Motor neuron (in vitro differentiated cells): Measurements from ENCODE around the gene HSD17B8. TPM values are rescaled to one million over a fixed set of nuclear protein-coding genes. Genes with fewer than 3 reads are reported as not detected.

Source experiments
- ATAC-seq, 8 experiments: fragments of 200-7000 bp; cut with Tn5 transposase; replicated peaks in 6 of 8; 2 replicates each; pipeline ENCODE4 v1.8.0; 2021; ENCODE audit warnings: mild to moderate bottlenecking in 8 of 8, moderate library complexity in 8 of 8
- H3K27ac ChIP-seq, 2 donors: fragments of 250-450 bp; sonication (Bioruptor Pico); 2 replicates each; pipeline ENCODE4 v1.9.0; 2021; ENCODE audit warnings: antibody characterized with exemption in 2 of 2, mild to moderate bottlenecking in 2 of 2, moderate library complexity in 1 of 2
- H3K4me1 ChIP-seq, 2 donors: fragments of 250-450 bp; sonication (Bioruptor Pico); replicated peaks in 1 of 2; 2 replicates each; pipeline ENCODE4 v1.6.1; 2021; ENCODE audit warnings: antibody characterized with exemption in 2 of 2, mild to moderate bottlenecking in 2 of 2, moderate library complexity in 1 of 2
- H3K4me3 ChIP-seq, 5 donors: fragments of 250-450 bp; sonication (Bioruptor Pico); 2 replicates each; pipeline ENCODE4 v1.9.0; 2021; ENCODE audit warnings: antibody characterized with exemption in 5 of 5, mild to moderate bottlenecking in 5 of 5, moderate library complexity in 4 of 5
- WGBS, 10 experiments: fragments of 450-650 bp; shearing (Covaris generic); methylation state at CpG; one replicate each; pipeline ENCODE4 v1.0.0; 2022; 5-methylcytosine and 5-hydroxymethylcytosine counted together
- in situ Hi-C, 9 experiments: fragments of 400-800 bp; cut with MboI; loops; one replicate each; pipeline ENCODE4 v1.15.0; 2021; ENCODE audit warnings: low sequenced_read_pairs in 9 of 9, low pct_unique_long_range_greater_than_20kb in 2 of 9; ENCODE audit not compliant: unreplicated experiment in 9 of 9
- total RNA-seq, 8 experiments: library from RNA; unstranded; fragments of 300-600 nt; gene quantifications; 2 replicates each; pipeline versions ENCODE4 v1.2.3 to v1.2.4, GENCODE V29; 2022

The HSD17B8 gene
- total RNA-seq, 8 experiments from 2014 or later: 8.7 to 26.6 (median 9.9) TPM

- Histone ChIP-seq H3K4me3 (no peak overlapping the region), H3K4me1 (peaks cover 0 to 6% of the 10 kb centered on the region in 2 donors), H3K27ac (no peak overlapping the region)
- in situ Hi-C loops: loop anchor here in 1 of 9 experiments (5.0 kb wide), 1 partner anchor 80 kb away; no protein-coding TSS in a partner anchor
- no peak for ATAC-seq
- 80 to 83% methylated on average over 1 to 4 of the region's 7 CpGs; no CpG with 5 or more reads in 8 of the 10 experiments for WGBS, 10 experiments
Observed at GRCh38 chr6:33166811-33167210, 37.6 kb upstream of the HSD17B8 start.

GRCh38 chr6:33167374-33168283 lies 36.8 kb upstream of the HSD17B8 start:
- Histone ChIP-seq H3K4me1 (no peaks in the 10 kb centered on the region), H3K4me3 (no peak overlapping the region), H3K27ac (no peak overlapping the region)
- no peak for ATAC-seq
- in situ Hi-C loops: loop anchor here in 1 of 9 experiments (5.0 kb wide), 1 partner anchor 80 kb away; no protein-coding TSS in a partner anchor
- WGBS, 10 experiments: 35 to 83% (median 78%) methylated on average over 1 to 5 of the region's 19 CpGs; no CpG with 5 or more reads in 5 of the 10 experiments

GRCh38 chr6:33168284-33168601 lies 36.2 kb upstream of the HSD17B8 start:
- Histone ChIP-seq H3K4me3 (no peak overlapping the region), H3K27ac (no peak overlapping the region), H3K4me1 (no peaks in the 10 kb centered on the region)
- in situ Hi-C loops: loop anchor here in 1 of 9 experiments (5.0 kb wide), 1 partner anchor 79 kb away; no protein-coding TSS in a partner anchor
- 33 to 100% (median 66%) methylated on average over 2 to 4 of the region's 6 CpGs; no CpG with 5 or more reads in 5 of the 10 experiments for WGBS, 10 experiments
- ATAC-seq: no peak

GRCh38 chr6:33168639-33169038 lies 35.8 kb upstream of the HSD17B8 start:
- Histone ChIP-seq H3K4me3 (no peak overlapping the region), H3K4me1 (no peaks in the 10 kb centered on the region), H3K27ac (no peak overlapping the region)
- ATAC-seq: no peak
- in situ Hi-C loops: loop anchor here in 1 of 9 experiments (5.0 kb wide), 1 partner anchor 79 kb away; no protein-coding TSS in a partner anchor
- WGBS, 10 experiments: no CpG with 5 or more reads among the region's 5 CpGs

GRCh38 chr6:33169291-33170175 lies 34.9 kb upstream of the HSD17B8 start:
- Histone ChIP-seq H3K4me1 (no peaks in the 10 kb centered on the region), H3K27ac (no peak overlapping the region), H3K4me3 (no peak overlapping the region)
- no peak for ATAC-seq
- in situ Hi-C loops: loop anchor here in 1 of 9 experiments (5.0 kb wide), 1 partner anchor 78 kb away; no protein-coding TSS in a partner anchor
- WGBS, 10 experiments: 40 to 93% (median 76%) methylated on average over 1 to 5 of the region's 10 CpGs; no CpG with 5 or more reads in 3 of the 10 experiments

GRCh38 chr6:33170176-33171015 lies 34.1 kb upstream of the HSD17B8 start:
- ATAC-seq: no peak
- 30 to 92% (median 71%) methylated on average over 1 to 4 of the region's 9 CpGs; no CpG with 5 or more reads in 5 of the 10 experiments for WGBS, 10 experiments
- in situ Hi-C loops: no loop called here
- no peak overlapping the region for H3K27ac ChIP-seq
- no peaks in the 10 kb centered on the region for H3K4me1 ChIP-seq
- no peak overlapping the region for H3K4me3 ChIP-seq

GRCh38 chr6:33171016-33171879 lies 33.2 kb upstream of the HSD17B8 start:
- in situ Hi-C loops: no loop called here
- no peak overlapping the region for H3K4me3 ChIP-seq
- 50% methylated on average over 1 to 2 of the region's 11 CpGs; no CpG with 5 or more reads in 8 of the 10 experiments for whole genome bisulfite sequencing, 10 experiments

GRCh38 chr6:33171880-33172687 lies 32.4 kb upstream of the HSD17B8 start:
- 90 to 100% methylated on average over 1 to 2 of the region's 8 CpGs; no CpG with 5 or more reads in 8 of the 10 experiments for WGBS, 10 experiments
- in situ Hi-C loops: no loop called here
- ATAC-seq: no peak
- Histone ChIP-seq H3K27ac (no peak overlapping the region), H3K4me3 (no peak overlapping the region), H3K4me1 (no peaks in the 10 kb centered on the region)

More at GRCh38 chr6:33171016-33171879, 33.2 kb upstream of the HSD17B8 start:
- ATAC-seq: no peak
- no peak overlapping the region for H3K27ac ChIP-seq
- no peaks in the 10 kb centered on the region for H3K4me1 ChIP-seq

- ATAC-seq: peak in 3 of 8 experiments; percentile 46 to 69 (median 53)
- in situ Hi-C loops: no loop called here
- no peak overlapping the region for H3K27ac ChIP-seq
- WGBS, 10 experiments: 11% methylated on average over 1 of the region's 16 CpGs; no CpG with 5 or more reads in 9 of the 10 experiments
- H3K4me3 ChIP-seq: no peak overlapping the region
- no peaks in the 10 kb centered on the region for H3K4me1 ChIP-seq
Observed at GRCh38 chr6:33172688-33173534, 31.5 kb upstream of the HSD17B8 start.

GRCh38 chr6:33173535-33174180 lies 30.8 kb upstream of the HSD17B8 start:
- no CpG with 5 or more reads among the region's 11 CpGs for WGBS, 10 experiments
- in situ Hi-C loops: no loop called here
- Histone ChIP-seq H3K4me3 (no peak overlapping the region), H3K27ac (no peak overlapping the region), H3K4me1 (no peaks in the 10 kb centered on the region)
- ATAC-seq: no peak
